K562 (cell line): ENCODE measurements around the gene VWA7. TPM values are rescaled to one million over a fixed set of nuclear protein-coding genes. Genes with fewer than 3 reads are reported as not detected.

Experiments used
- ATAC-seq: fragments of 200-7000 bp; cut with Tn5 transposase; 3 replicates; pipeline ENCODE4 v1.9.1; 2020; ENCODE audit warnings: moderate library complexity
- BruUV-seq: library from RNA; stranded (reverse); fragments of 400-500 nt; replicated peaks from 2 replicates; lab custom pipeline; 2021; lab: Mats Ljungman, UMichigan
- CTCF ChIA-PET: fragments of 300-600 bp; formaldehyde crosslinking; extraction: SDS; loops from one replicate; lab custom pipeline; 2021; ENCODE audit warnings: low intra/inter-chr PET ratio; lab: Yijun Ruan, JAX
- POLR2A ChIA-PET: fragments of 300-600, 350-650 bp; sonication (Branson Sonifier 250); formaldehyde crosslinking; extraction: SDS; loops from one replicate; lab custom pipeline; 2021; ENCODE audit warnings: antibody characterized with exemption, inconsistent platforms; lab: Yijun Ruan, JAX
- DNase-seq, 4 experiments: peaks; one replicate each; pipeline versions ENCODE4 v3.0.0 to v3.0.0-alpha.2; 2011 to 2018; ENCODE audit warnings: low spot score in 3 of 4, mixed read lengths in 3 of 4; ENCODE audit errors: extremely low read depth in 1 of 4
- FAIRE-seq: peaks from 2 replicates; lab custom pipeline; 2011; peaks lifted over from hg19 to GRCh38; lab: Jason Lieb, UNC
- H2AFZ ChIP-seq: 2 replicates; pipeline ENCODE4 v1.6.0; 2011; ENCODE audit warnings: low read depth, low read length, control low read depth, inconsistent platforms
- H3K27ac ChIP-seq: fragments of 200-600 bp; 3 replicates; pipeline ENCODE4 v1.8.0; 2011; ENCODE audit warnings: low read depth, mild to moderate bottlenecking, control low read depth, inconsistent platforms, low read length, moderate library complexity, mixed read lengths; ENCODE audit errors: extremely low read depth
- H3K27me3 ChIP-seq, 2 experiments: fragments of 300-600 bp in 1 of 2; 2 replicates in 1 of 2; 3 replicates in 1 of 2; pipeline versions ENCODE4 v1.6.0 to v1.8.0; 2011; ENCODE audit warnings: inconsistent platforms in 2 of 2, low read length in 2 of 2, mild to moderate bottlenecking in 1 of 2, mixed read lengths in 1 of 2, moderate library complexity in 1 of 2; ENCODE audit not compliant: control insufficient read depth in 2 of 2, insufficient read depth in 2 of 2
- H3K36me3 ChIP-seq: fragments of 300-600 bp; 3 replicates; pipeline ENCODE4 v1.8.0; 2011; ENCODE audit warnings: mild to moderate bottlenecking, low read length, inconsistent platforms; ENCODE audit not compliant: control insufficient read depth, insufficient read depth
- H3K4me1 ChIP-seq, 2 experiments: fragments of 200-600 bp in 1 of 2; replicated peaks in 1 of 2; 2 replicates in 1 of 2; 3 replicates in 1 of 2; pipeline versions ENCODE4 v1.5.1 to v1.8.0; 2011; ENCODE audit warnings: inconsistent platforms in 2 of 2, low read length in 2 of 2, mild to moderate bottlenecking in 1 of 2, mixed read lengths in 1 of 2, moderate library complexity in 1 of 2; ENCODE audit not compliant: control insufficient read depth in 2 of 2, insufficient read depth in 2 of 2
- H3K4me2 ChIP-seq: 2 replicates; pipeline ENCODE4 v1.6.1; 2011; ENCODE audit warnings: low read length, control low read depth, inconsistent platforms, mixed read lengths; ENCODE audit not compliant: insufficient read depth
- H3K4me3 ChIP-seq: fragments of 200-600 bp; sonication (generic), shearing (Covaris generic); 2 replicates; pipeline ENCODE4 v1.5.1; 2016; ENCODE audit warnings: control low read depth, inconsistent platforms
- H3K79me2 ChIP-seq: fragments of 200-600 bp; 3 replicates; pipeline ENCODE4 v1.8.0; 2011; ENCODE audit warnings: low read length, inconsistent platforms; ENCODE audit not compliant: control insufficient read depth, insufficient read depth
- H3K9ac ChIP-seq, 2 experiments: 2 replicates each; pipeline versions ENCODE4 v1.6.0 to v1.6.1; 2011; ENCODE audit warnings: low read depth in 2 of 2, low read length in 2 of 2, control low read depth in 1 of 2, inconsistent platforms in 1 of 2, mild to moderate bottlenecking in 1 of 2, mixed read lengths in 1 of 2; ENCODE audit not compliant: insufficient read depth in 1 of 2
- H3K9me1 ChIP-seq: one replicate; pipeline ENCODE4 v1.6.0; 2011; ENCODE audit warnings: inconsistent platforms, mild to moderate bottlenecking, low read length, moderate library complexity; ENCODE audit not compliant: control insufficient read depth, insufficient read depth
- H3K9me3 ChIP-seq: replicated peaks from 2 replicates; pipeline ENCODE4 v1.5.1; 2011; ENCODE audit warnings: low read depth, low read length, inconsistent platforms; ENCODE audit not compliant: control insufficient read depth, insufficient read depth
- H4K20me1 ChIP-seq: replicated peaks from 2 replicates; pipeline ENCODE4 v1.6.1; 2011; ENCODE audit warnings: low read length, inconsistent platforms, mixed read lengths; ENCODE audit not compliant: control insufficient read depth, insufficient read depth
- BCL6 ChIP-seq: fragments of 250-450 bp; sonication (Bioruptor Pico); IDR thresholded peaks from 2 replicates; pipeline ENCODE4 v1.4.0; 2020
- CXXC5 ChIP-seq: fragments of 250-450 bp; sonication (Bioruptor Pico); IDR thresholded peaks from 2 replicates; pipeline ENCODE4 v1.8.0; 2022; ENCODE audit warnings: inconsistent platforms, mild to moderate bottlenecking, moderate library complexity
- ETV1 ChIP-seq: fragments of 450-650 bp; conservative IDR thresholded peaks from 2 replicates; pipeline ENCODE4 v1.6.1; 2016; ENCODE audit warnings: missing genetic modification characterization, control low read depth, low read depth, missing compliant biosample characterization
- HLTF ChIP-seq: fragments of 450-650 bp; IDR thresholded peaks from 2 replicates; pipeline ENCODE4 v1.6.1; 2016
- MTA1 ChIP-seq: fragments of 450-650 bp; IDR thresholded peaks from 2 replicates; pipeline ENCODE4 v1.6.1; 2017; ENCODE audit warnings: borderline replicate concordance
- NFE2 ChIP-seq: IDR thresholded peaks from 2 replicates; pipeline ENCODE4 v1.6.1; 2014; ENCODE audit warnings: antibody characterized with exemption, low read depth
- NR2C2 ChIP-seq, 2 experiments: fragments of 200-800 bp in 1 of 2; sonication (Bioruptor generic) in 1 of 2; sonication (generic) in 1 of 2; formaldehyde crosslinking in 1 of 2; IDR thresholded peaks; 2 replicates each; pipeline versions ENCODE4 v1.6.1 to v1.8.0; 2016 to 2022; ENCODE audit warnings: mild to moderate bottlenecking in 1 of 2, missing compliant biosample characterization in 1 of 2, missing genetic modification characterization in 1 of 2, missing genetic modification reagents in 1 of 2
- RAD21 ChIP-seq, 2 experiments: fragments of 250-450 bp in 1 of 2; fragments of 450-650 bp in 1 of 2; sonication (Bioruptor Pico) in 1 of 2; formaldehyde crosslinking in 1 of 2; IDR thresholded peaks in 1 of 2; conservative IDR thresholded peaks in 1 of 2; 2 replicates each; pipeline versions ENCODE4 v1.4.0 to v1.8.0; 2020 to 2022; ENCODE audit warnings: mild to moderate bottlenecking in 2 of 2, moderate library complexity in 1 of 2
- REST ChIP-seq, 2 experiments: fragments of 450-650 bp; formaldehyde crosslinking in 1 of 2; IDR thresholded peaks; 2 replicates each; pipeline versions ENCODE4 v1.4.0 to v1.6.1; 2014 to 2020; ENCODE audit warnings: mild to moderate bottlenecking in 2 of 2, borderline replicate concordance in 1 of 2, low read depth in 1 of 2
- SLC30A9 ChIP-seq: fragments of 250-450 bp; sonication (Bioruptor Pico); IDR thresholded peaks from 2 replicates; pipeline ENCODE4 v1.8.0; 2022; ENCODE audit warnings: mild to moderate bottlenecking, moderate library complexity
- ZEB2 ChIP-seq: fragments of 450-650 bp; IDR thresholded peaks from 2 replicates; pipeline ENCODE4 v1.6.1; 2016
- WGBS: fragments of 100-300 bp; shearing (Covaris generic); methylation state at CpG from one replicate; pipeline ENCODE4 v1.1.6; 2016; ENCODE audit warnings: low coverage, mixed read lengths; ENCODE audit not compliant: insufficient coverage; ENCODE audit errors: missing lambda C conversion rate; 5-methylcytosine and 5-hydroxymethylcytosine counted together
- in situ Hi-C: fragments of 300-500 bp; cut with MboI; formaldehyde crosslinking; loops from 4 replicates; pipeline ENCODE4 v1.15.0; 2018; ENCODE audit warnings: inconsistent platforms, mixed read lengths
- intact Hi-C: fragments of 100-400 bp; cut with micrococcal nuclease; formaldehyde crosslinking; loops from 2 replicates; pipeline ENCODE4 v1.14.2; 2022
- polyA plus RNA-seq, 8 experiments: library from polyadenylated mRNA; depleted of rRNA in 4 of 8; stranded (reverse) in 5 of 8; unstranded in 3 of 8; fragments of >200 nt; fragmentation: Nextera tagmentation in 2 of 8; fragmentation: Illumina TruSeq in 1 of 8; extraction: Ambion mirVana in 2 of 8; extraction: Trizol in 1 of 8; gene quantifications; 2 replicates each; pipeline versions ENCODE4 v1.2.1 to v1.2.3, GENCODE V29; 2011 to 2014; ENCODE audit warnings: inconsistent platforms in 1 of 8, missing spikeins in 1 of 8
- total RNA-seq, 7 experiments: library from RNA; depleted of rRNA in 6 of 7; stranded (reverse); fragments of >200 nt in 6 of 7; fragmentation: Illumina TruSeq in 2 of 7; extraction: Trizol in 2 of 7; gene quantifications; 2 replicates each; pipeline versions ENCODE4 v1.2.1 to v1.2.3, GENCODE V29; 2011 to 2021; ENCODE audit warnings: low replicate concordance in 1 of 7

Gene VWA7
- total and polyA plus RNA-seq, 9 of the 15 experiments (the other 6 are each of a cell fraction or from before 2014, with no cell fraction given), result 0.18 to 2.9 (median 0.95) TPM

GRCh38 chr6:31791324-31792089 lies 14.4 kb upstream of the VWA7 start:
- ChIA-PET POLR2A (interaction anchor here (0.6 to 4.8 kb wide), 22 partner anchors 12 to 1062 kb away, joined by 3 to 47 read pairs (median 4); partner anchors contain the start of genes DDAH2, GPANK1, HSPA1A and HSPA1B), CTCF (interaction anchor here (1.1 to 1.3 kb wide), 2 partner anchors 22 to 245 kb away, joined by 3 to 4 read pairs; partner anchors contain the start of gene ATP6V1G2)
- H3K9me1 ChIP-seq, result no peaks in the 10 kb centered on the region
- H3K36me3 ChIP-seq, result peaks cover 68% of the 10 kb centered on the region
- no TSS peak for BruUV-seq
- no peaks in the 10 kb centered on the region for H3K27me3 ChIP-seq
- WGBS, result 67% methylated on average over 12 of the region's 12 CpGs
- peaks cover 59% of the 10 kb centered on the region for H3K79me2 ChIP-seq
- no peak overlapping the region for H3K4me2 ChIP-seq
- H4K20me1 ChIP-seq, result 0 out of 2 replicates have a peak, but pooled peaks cover 3% of the 10 kb centered on the region
- no peak overlapping the region for H3K4me3 ChIP-seq
- H3K9ac ChIP-seq, result peak overlapping the region in 1 of 2 experiments; percentile 59; a peak in 2 of 4 replicates
- peak overlapping the region; percentile 1; the same call in 1 of the 3 replicates for H3K27ac ChIP-seq
- H3K4me1 ChIP-seq, result peaks cover 17 to 42% of the 10 kb centered on the region in 2 experiments
- intact Hi-C loops (no loop called here), in situ Hi-C loops (no loop called here)
- peak; percentile 80 for FAIRE-seq
- no peak overlapping the region for H2AFZ ChIP-seq
- no peaks in the 10 kb centered on the region for H3K9me3 ChIP-seq
- ATAC-seq, result peak; percentile 66
- DNase-seq, result peak; percentile 84 to 87 (median 84)
- TF ChIP-seq HLTF (0 out of 2 replicates have a peak, but pooled peaks have one; percentile 50), REST (IDR thresholded peaks at IDR 0.05; ENCODE audit: borderline replicate concordance) (peak; percentile 29; the same call in 1 of the 2 replicates), REST (CRISPR knock-in tag; IDR thresholded peaks at IDR 0.05; ENCODE audit: low read depth) (no peak), BCL6 (CRISPR knock-in tag) (no peak), MTA1 (0 out of 2 replicates have a peak, but pooled peaks have one; percentile 51), NFE2 (no peak), SLC30A9 (CRISPR knock-in tag) (no peak), ETV1 (tag) (0 out of 2 replicates have a peak, but pooled peaks have one; percentile 24), ZEB2 (0 out of 2 replicates have a peak, but pooled peaks have one; percentile 38), RAD21 (CRISPR knock-in tag; conservative IDR thresholded peaks at IDR 0.05 in 1 of 2, IDR thresholded peaks at IDR 0.05 in 1 of 2) (peak; percentile 37 to 61), CXXC5 (CRISPR knock-in tag) (0 out of 2 replicates have a peak, but pooled peaks have one; percentile 0), NR2C2 (CRISPR knock-in tag; IDR thresholded peaks at IDR 0.05) (0 out of 2 replicates have a peak, but pooled peaks have one; percentile 11), NR2C2 (tag; IDR thresholded peaks at IDR 0.05) (no peak)
